Stimulated activated naive CD4-positive, alpha-beta T cell treated with Interleukin-2 at 50 U/mL for 16 hours (primary cell): ENCODE measurements around the gene HIC2.
"Not testable (repeated sequence)": the region's sequence is repeated elsewhere in the genome, so short reads cannot be mapped to it uniquely, and the experiment has no call there.

Experiments used
- DNase-seq: peaks from one replicate; lab custom pipeline; 2025; lab: John Stamatoyannopoulos, UW

The HIC2 gene

GRCh38 chr22:21450858-21451353, 33.7 kb downstream of the HIC2 start:
- no peak for DNase-seq

DNA sequence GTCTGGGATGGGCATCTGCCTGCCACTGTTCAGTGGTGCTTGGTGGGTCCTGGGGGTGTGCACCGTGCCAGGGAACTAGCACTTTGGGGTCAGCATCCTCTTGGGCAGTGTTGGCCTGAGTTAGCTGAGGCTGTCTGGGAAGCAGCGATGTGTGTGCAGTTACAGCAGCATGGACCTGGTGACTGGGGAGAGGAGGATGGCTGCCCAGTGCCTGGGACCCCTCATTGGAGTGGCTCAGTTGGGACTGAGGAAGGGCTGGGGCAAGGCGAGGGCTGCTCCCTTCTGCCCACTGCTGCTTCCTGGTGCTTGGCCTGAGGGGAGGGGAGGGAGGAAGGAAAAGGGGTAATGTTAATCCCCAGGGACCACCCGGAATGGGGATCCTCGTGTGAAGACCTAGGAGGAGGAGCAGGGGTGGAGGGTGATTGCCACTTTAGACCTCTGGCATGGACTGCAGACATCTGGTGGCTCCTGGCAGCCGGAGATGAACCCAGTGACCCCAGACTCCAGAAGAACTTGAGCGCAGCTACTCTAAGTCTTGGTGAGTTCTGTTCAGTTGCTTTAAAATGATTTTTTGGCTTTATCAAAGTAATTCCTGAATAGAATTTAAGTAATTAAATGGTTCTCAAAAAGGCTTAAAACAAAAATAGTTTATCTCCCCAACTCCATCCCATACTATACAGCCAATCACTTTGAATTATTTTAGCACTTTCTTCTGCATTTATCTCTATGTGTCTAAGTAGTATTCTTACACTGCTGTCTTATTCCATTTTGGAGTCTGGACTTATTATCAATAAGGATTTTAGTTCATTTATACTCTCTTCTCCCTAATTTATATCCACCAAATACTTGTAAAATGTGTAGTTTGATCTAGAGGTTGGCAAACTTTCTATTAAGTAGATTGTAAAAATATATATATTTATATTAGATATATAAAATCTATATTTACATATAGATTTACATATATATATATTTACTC, 34.7 kb downstream of the HIC2 start:
- DNase-seq: no peak

DNA sequence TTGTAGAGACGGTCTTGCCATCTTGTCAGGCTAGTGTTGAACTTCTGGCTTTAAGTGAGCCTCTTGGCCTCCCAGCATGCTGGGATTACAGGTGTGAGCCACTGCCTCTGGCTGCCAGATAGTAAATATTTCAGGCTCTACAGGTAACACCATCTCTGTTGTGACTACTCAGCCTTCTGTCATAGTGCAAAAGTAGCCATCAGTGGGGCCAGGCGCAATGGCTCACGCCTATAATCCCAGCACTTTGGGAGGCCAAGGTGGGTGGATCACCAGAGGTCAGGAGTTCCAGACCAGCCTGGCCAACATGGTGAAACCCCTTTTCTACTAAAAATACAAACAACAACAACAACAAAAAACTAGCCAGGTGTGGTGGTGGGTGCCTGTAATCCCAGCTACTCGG, 35.5 kb downstream of the HIC2 start:
- not testable (repeated sequence) for DNase-seq

DNA sequence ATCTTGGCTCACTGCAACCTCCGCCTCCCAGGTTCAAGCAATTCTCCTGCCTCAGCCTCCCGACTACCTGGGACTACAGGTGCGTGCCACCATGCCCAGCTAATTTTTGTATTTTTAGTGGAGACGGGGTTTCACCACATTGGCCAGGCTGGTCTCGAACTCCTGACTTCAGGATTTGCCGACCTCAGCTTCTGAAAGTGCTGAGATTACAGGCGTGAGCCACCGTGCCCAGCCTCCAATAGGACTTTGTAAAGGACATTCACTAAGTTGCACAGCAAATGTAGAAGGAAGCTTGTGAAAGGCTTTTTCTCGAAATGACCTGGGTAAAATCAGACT, 37.8 kb downstream of the HIC2 start:
- not testable (repeated sequence) for DNase-seq

DNA sequence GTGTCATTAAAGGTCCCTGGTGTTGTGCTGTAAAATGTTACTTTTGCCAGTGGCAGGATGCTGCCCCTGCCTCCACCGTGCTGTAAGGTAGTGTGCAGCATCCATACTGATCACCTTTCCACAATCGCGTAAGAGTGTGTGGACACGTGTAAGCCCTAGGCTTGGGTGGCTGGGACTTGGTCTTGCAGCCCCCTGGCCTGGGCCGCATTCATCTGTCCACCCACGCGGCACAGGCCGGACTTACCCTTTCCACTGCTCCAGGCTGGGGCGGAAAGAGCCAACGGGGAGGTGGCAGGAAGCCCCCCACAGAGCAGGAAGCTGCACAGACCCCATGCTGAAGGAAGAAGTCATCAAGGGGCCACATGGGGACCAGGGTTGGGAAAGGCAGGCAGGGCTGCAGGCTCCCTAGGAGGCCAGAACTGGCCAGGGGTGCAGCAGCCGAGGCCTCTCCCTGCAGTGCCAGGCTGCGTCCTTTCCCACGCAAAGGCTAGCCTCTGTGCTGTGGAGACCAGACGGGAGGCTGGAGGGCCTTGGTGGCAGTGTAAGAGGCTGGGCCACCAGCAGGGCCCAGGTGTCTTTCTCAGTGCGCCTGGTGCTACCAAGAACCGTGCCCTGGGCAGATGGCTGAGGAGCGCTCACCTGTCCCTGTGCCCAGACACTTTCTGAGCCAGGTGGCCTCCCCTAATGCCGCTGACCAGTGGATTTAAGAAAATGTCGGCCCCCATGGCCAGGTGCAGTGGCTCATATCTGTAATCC, 38.3 kb downstream of the HIC2 start:
- no peak for DNase-seq

DNA sequence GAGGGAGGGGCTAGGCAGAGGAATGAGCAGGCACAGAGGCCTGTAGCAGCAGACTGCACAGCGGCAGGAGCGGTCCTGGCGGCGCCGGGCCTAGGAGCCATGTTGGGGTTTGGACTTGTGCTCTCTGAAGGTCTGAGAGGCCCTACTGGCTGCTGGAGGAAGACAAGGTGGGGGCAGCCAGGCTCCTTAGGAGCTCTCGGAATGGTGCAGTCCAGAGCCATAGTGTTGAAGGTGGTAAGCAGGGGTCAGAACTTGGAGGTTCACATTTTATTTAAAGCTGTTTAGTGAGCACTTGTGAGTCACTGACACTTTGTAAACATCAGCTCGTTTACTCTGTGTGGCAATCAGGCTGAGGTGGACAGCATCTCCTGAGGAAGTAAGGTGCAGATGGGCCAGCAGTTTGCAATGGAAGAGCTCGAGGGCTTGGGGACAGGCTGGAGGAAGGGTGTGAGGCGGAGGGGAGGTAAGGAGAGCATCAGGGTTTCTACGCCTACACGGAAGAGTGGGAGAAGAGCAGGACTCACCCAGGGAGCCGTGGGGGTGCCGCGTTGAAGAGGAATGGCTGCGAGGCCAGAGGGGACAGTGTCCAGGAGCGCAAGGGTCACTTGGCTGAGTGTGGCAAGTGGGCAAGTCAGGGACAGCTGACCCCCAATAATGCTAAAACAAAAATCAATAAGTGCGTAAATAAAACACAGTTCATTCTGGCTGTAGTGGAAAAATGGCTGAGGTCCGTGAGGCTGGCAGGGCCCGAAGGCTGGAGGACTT, 40.0 kb downstream of the HIC2 start:
- no peak for DNase-seq

GRCh38 chr22:21462672-21463071, 45.5 kb downstream of the HIC2 start:
- DNase-seq: not testable (repeated sequence)

DNA sequence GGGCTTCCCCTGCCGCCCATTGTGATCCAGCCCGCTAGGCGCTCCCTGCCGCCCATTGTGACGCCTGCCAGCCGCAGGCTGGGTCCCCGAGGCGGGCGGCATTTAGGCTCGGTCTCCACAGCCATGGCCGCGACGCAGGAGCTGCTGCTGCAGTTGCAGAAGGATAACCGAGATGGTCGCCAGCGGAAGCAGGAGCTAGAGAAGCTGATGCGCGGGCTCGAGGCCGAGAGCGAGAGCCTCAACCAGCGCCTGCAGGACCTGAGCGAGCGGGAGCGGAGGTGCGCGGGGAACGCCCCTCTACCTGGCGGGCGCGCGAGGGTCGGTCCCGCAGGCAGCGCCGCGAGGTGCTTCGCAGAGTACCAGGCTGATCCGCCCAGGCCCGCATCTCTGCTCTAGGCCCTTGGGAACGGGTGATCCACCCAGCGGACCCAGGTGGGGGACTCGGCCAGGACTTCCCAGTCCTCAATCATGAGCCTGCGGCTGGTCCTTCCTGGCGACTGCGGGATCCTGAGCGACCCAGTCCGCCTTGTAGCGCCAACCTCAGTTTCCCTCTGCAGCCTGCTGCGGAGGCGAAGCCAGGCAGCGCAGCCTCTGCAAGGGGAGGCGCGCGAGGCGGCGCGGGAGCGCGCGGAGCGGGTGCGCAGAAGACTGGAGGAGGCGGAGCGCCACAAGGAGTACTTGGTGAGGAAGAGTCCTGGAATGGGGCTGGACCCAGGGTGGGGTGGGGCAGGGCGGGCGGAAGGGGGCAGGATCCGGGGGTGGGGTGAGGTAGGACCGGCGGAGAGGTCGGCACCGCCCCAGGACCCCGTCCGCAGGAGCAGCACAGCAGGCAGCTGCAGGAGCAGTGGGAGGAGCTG, 50.4 kb downstream of the HIC2 start, which contains the start of gene TMEM191C:
Gene TMEM191C (plus strand): TSS at position 51 of the 857 bp plus-strand sequence. CDS start 73 bp downstream, at position 124.
- not testable (repeated sequence) for DNase-seq

- DNase-seq: not testable (repeated sequence)
These were observed 51.3 kb downstream of the HIC2 start for GRCh38 chr22:21468194-21469096.

DNA sequence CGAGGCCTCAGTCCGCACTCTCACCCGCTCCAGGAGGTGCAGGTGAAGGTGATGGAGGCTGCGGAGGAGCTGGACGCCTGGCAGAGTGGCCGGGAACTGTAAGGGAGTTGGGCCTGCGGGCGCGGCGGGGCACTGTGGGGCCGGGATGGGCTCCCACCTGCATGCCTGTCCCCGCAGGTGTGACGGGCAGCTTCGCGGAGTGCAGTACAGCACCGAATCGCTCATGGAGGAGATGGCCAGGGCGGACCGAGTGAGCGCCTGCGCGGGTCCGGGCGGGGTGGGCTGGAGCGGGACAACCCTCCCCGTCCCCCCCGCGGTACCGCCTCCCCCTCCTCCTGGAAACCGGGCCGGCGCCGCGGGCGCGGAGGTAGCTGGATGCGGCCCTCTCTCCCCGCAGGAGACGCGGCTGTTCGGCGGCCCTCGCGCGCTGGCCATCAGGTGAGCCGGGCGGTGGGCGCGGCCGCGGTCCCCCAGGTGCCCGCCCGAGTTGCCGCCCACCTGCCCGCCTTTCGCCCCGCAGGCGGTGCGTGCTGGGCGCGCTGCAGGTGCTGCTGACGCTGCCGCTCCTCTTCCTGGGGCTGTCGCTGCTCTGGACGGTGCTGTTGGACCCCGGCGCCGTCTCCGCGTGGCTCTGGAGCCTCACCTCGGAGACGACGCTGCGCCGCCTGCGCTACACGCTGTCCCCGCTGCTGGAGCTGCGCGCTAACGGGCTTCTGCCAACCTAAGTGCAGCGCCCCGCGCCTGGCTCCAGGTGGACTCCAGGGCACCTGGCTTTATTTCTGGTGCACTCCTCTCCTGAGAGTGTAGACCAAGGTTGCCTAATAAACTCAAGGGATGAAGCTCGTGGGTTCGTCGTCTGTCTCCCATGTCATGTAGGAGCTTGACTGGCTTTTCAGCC, 52.2 kb downstream of the HIC2 start:
- DNase-seq: not testable (repeated sequence)

- not testable (repeated sequence) for DNase-seq
These were observed 55.8 kb downstream of the HIC2 start for GRCh38 chr22:21472984-21473383.

DNA sequence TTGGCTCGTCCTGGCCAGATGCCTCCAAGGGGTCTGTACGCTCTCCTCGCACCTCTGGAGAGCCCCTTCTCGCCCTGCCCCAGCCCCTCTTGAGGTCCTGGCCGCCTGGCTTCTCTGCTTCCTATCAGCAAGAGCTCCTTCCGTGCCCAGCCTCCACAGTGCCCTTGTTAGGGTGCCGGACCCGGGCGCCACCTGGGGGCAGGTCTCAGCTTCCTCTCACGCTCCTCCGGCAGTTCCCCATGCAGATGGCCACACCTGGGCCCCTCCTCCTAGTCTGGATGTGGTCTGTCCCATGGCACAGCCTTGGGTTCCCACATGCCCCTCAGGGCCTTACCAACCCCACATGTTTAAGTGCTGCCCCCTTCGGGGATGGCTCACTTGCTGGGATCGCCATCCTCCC, 56.5 kb downstream of the HIC2 start:
- not testable (repeated sequence) for DNase-seq

DNA sequence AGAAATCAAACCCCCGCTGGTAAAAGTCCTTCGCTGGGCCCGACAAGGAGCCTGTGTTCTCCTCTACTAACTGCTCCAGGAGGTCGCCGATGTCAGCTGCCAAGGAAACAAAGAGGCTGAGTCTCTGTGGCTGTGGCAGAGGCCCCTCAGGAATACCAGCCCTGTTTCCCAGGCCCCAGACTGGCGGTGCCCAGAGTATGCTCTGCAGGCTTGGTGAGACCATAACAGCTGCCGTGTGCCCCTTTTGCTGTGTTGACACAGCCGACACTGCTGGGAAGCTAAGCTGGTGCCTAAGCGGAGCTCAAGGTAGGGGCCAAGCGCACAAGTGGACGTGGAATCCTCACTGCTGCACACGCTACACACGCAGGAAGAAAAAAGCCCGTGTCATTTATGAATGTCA, 66.9 kb downstream of the HIC2 start:
- DNase-seq: not testable (repeated sequence)

DNA sequence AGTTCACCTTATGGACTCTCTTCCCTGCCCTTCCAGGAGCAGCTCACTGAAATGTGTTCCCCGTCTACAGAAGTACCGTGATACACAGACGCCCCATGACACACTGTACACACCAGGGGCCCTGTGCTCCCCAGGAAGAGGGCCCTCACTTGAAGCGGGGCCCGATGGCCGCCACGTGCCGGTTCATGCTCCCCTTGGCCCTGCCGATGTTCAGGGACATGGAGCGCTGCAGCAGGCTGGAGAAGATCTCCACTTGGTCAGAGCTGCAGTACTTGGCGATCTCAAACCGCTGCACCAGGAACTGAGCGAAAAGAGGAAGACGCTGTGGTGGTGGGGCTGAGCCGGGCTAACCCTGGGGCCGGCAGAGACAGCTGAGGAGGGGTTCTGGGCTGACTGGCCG, 70.6 kb downstream of the HIC2 start:
- not testable (repeated sequence) for DNase-seq

DNA sequence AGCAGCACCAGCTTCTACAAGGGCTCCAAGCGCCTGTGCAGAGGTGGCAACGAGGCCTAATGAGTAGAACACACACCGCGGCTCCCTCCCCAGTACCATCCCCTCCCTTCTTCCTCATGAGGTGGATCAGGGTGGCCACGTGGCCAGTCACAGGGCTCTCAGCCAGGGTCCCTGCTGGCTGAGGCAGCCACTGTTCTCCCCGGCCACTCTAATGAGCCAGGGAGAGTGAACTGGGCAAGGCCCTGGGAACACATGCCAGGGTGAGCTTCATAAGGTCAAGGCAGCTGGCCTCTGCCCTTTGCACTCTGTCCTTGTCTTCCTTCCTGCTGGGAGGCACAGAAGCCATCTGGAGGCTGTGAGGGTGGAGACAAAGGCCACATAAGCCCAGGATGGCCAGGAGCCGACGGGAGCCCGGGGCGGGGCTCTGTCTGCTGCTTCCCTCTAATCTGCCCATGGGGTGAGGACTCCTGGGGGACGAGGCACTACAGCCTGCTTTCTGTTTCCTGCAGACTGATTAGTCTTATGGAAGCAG, 72.0 kb downstream of the HIC2 start:
- not testable (repeated sequence) for DNase-seq

GRCh38 chr22:21490556-21490955, 73.4 kb downstream of the HIC2 start:
- not testable (repeated sequence) for DNase-seq

GRCh38 chr22:21492271-21492670, 75.1 kb downstream of the HIC2 start:
- DNase-seq: not testable (repeated sequence)
